H4 (cell line): ENCODE measurements around the gene SIX3. TPM values are rescaled to one million over a fixed set of nuclear protein-coding genes. Genes with fewer than 3 reads are reported as not detected.

Experiments
- DNase-seq: peaks from one replicate; pipeline ENCODE4 v3.0.0-alpha.2; 2015; ENCODE audit warnings: low spot score
- total RNA-seq: library from RNA; depleted of rRNA; stranded (reverse); fragments of >200 nt; shearing (Covaris generic); gene quantifications from 2 replicates; pipeline ENCODE4 v1.2.3, GENCODE V29; 2014

The SIX3 gene
- total RNA-seq, 1 experiment from 2014 or later = not detected

DNA sequence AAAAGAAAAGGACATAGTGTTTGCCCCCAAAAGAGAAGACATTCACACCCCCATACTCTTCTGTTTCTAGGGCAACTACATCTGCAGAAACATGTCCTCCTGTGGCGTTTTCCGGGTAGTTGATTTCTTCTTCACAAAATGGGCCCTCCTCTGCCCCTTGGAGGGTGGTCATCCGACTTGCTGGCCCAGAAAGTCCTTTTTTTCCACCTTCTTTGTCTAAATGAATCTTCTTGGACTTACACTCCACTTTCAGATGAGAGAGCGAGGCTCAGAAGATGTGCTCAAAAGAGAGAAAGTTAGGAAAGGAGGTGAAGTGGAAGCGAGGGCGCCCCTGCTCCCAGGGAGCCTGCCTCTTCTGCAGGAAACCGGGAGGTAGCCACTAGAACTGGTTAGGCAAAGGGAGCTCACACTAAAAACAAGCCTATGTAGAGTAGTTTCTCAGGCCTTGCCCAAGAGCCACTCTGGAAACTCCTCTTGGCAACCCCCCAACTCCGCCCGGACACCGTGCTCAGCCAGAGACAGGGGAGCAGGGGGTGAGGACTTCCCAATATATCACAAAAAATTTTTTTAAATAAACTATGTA, 10.2 kb upstream of the SIX3 start:
- no peak for DNase-seq

GRCh38 chr2:44932079-44932478, 9.4 kb upstream of the SIX3 start:
- DNase-seq = no peak

DNA sequence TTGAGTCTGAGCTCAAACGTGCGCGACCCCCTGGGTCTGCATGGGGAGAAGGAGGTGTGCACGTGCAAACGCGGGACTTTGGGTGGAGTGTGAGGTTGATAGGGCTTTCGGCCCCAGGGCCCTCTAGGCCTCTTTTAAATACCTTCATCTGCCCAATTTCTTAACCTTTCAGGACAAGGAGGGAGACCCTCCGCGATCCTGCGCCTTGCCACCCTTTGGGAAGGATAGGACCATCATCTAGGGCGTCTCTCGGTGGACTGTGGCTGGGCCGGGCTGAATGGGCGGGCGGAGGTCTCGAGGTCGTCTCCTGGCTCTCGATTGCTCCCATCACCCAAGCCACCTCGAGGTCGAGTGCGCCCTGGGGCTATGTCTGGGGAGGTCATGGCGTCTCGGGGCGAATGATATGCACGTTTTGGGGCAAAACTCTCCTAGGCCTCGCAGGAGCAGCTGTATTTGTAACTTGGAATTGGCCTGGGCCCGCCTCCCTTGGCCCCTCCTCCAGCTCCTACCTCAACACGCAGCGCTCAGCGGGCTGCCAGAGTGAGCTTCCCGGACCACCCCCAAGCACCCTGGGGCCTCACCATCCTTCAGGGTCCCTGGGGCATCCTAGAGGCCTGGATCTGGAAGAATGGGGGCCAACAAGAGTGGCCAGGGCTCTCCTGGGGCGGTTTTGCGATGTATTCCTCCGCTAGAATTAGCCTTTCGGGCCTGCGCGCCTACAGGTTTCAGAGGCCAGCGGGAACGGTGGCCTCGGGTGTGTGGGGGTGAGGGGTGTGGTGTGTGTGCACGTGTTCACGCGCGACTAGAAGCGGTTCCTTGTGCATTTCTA, 8.7 kb upstream of the SIX3 start:
- DNase-seq = no peak

GRCh38 chr2:44933434-44933951, 8.0 kb upstream of the SIX3 start:
- no peak for DNase-seq

GRCh38 chr2:44934038-44934982, 7.2 kb upstream of the SIX3 start:
- no peak for DNase-seq

DNA sequence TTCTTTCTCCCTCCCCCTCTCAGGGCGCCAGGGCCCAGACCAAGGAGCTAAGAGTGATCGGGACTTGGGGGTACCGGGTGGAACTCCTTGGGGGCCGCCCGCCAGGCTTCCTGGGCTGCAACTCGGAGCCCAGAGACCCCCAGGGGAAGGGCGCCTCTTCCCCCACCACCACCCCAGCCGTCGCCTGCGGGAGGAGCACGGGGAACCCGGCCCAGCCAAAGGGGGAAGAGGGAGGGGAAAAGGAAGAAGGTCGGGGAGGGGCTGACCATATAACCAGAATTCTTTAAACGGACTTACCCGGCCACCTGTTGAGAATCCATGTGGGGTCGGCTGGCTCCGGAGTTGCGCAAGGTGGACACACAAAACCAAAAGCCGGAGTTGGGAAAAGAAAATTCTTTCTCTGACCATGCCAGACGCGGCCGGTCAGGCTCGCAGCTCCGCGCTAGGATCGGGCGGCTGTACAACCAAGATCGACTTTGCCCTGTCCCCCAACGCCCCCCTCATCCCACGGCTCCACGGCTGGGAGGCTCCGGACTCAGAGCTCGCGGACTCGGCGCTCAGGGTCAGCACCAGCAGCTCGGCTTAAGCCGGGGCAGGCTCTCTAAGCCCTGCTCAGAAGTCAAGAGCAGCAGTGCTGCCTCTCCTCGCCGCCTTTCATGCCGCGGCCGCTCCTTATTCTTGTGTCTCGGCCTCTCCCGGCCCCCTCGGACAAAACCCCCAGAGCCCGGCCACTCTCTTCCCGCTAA, 6.3 kb upstream of the SIX3 start:
- DNase-seq = no peak

DNA sequence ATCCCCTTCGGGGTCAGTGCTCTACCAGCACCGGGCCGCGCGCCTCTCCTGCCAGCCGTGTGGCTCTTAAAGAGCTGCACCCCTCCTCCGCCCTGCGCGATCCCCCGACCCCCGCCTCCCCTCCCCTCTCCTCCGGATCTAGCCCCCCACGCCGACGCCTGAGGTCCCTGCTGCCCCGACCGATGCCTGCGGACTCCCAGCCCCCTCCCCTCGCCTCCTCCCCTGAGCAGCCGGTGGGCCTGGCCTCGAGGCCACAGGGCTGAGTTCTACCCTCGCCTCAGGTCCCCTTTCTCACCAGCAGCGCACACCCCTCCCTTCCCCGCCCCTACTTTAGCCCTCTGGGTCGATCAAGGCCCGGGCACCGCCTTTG, 5.8 kb upstream of the SIX3 start:
- DNase-seq = no peak

GRCh38 chr2:44936275-44936674, 5.2 kb upstream of the SIX3 start:
- DNase-seq = no peak

GRCh38 chr2:44936715-44937687, 4.5 kb upstream of the SIX3 start:
- DNase-seq = no peak

DNA sequence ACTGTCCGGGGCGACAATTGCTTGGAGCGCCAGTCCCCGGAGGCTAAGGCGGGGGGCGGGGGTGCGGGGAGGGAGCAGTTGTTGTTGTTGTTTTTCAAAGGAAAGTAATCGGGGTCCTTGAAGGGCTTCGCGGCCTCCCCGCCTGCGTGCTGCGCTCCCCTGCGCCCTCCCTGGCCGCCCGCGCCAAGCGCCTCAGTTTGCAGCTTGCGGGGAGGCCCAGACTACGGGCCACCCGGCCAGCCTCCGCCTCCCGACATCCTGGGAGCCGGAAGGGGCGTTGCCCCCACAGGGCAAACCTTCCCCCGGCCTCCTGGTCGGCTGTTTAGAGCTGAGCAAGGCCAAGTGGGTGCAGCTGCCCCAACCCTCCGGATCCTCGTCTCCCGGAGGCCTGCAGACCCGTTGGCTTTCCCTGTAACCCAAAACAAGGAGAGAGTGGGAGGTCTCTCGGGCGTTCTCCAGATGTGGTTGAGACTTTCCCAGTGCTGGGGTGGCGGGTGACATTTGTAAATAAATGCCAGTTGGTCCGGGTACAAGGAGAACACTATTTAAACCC, 3.7 kb upstream of the SIX3 start:
- no peak for DNase-seq

- no peak for DNase-seq
These were observed 3.0 kb upstream of the SIX3 start for GRCh38 chr2:44938287-44939105.

GRCh38 chr2:44939106-44940048, 2.1 kb upstream of the SIX3 start:
- DNase-seq = no peak

DNA sequence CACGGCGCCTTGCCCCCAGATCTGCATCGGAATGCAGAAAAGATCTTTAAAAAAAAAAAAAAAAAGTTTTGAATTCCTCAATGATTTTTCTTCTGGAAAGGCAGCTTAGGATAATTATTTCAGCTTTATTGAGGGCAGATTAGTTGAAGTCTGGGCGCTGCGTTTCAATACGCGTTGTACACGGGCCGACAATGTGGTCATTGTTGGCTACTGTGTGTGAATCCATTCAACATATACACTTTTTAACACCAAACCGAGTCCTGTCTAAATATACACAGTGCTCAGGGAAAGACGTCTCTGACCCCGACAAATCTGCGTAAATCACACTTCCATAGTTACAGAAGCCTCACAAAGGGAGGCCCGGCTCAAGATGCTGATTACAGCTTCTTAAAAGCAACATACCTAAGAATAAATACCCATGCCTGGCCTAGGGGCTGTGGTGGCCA, 1.4 kb upstream of the SIX3 start:
- DNase-seq = no peak

- DNase-seq = no peak
These were observed 604 bp upstream of the SIX3 start for GRCh38 chr2:44940732-44941464.

DNA sequence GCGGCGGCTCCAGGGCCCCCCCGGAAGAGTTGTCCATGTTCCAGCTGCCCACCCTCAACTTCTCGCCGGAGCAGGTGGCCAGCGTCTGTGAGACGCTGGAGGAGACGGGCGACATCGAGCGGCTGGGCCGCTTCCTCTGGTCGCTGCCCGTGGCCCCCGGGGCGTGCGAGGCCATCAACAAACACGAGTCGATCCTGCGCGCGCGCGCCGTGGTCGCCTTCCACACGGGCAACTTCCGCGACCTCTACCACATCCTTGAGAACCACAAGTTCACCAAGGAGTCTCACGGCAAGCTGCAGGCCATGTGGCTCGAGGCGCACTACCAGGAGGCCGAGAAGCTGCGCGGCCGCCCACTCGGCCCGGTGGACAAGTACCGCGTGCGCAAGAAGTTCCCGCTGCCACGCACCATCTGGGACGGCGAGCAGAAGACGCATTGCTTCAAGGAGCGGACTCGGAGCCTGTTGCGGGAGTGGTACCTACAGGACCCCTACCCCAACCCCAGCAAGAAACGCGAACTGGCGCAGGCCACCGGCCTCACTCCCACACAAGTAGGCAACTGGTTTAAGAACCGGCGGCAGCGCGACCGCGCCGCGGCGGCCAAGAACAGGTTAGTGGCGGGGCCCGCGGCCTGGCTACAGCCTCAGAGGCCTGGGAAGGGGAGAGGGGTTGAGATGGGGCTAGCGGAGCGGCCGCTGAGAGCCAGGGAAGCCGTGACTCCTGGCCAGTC, 965 bp downstream of the SIX3 start:
- no peak for DNase-seq

- DNase-seq = no peak
These were observed 1.7 kb downstream of the SIX3 start for GRCh38 chr2:44943031-44943692.
